ENCODE data around the gene RNLS.

GRCh38 chr10:88471899-88472298, 111.2 kb downstream of the RNLS start:
- no peak for TF ChIP-seq POLR2A (IDR thresholded peaks at IDR 0.05)
- TF ChIP-seq, protein P1, sequence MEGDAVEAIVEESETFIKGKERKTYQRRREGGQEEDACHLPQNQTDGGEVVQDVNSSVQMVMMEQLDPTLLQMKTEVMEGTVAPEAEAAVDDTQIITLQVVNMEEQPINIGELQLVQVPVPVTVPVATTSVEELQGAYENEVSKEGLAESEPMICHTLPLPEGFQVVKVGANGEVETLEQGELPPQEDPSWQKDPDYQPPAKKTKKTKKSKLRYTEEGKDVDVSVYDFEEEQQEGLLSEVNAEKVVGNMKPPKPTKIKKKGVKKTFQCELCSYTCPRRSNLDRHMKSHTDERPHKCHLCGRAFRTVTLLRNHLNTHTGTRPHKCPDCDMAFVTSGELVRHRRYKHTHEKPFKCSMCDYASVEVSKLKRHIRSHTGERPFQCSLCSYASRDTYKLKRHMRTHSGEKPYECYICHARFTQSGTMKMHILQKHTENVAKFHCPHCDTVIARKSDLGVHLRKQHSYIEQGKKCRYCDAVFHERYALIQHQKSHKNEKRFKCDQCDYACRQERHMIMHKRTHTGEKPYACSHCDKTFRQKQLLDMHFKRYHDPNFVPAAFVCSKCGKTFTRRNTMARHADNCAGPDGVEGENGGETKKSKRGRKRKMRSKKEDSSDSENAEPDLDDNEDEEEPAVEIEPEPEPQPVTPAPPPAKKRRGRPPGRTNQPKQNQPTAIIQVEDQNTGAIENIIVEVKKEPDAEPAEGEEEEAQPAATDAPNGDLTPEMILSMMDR (IDR thresholded peaks at IDR 0.05): no peak

Measured in tibial nerve (tissue), 3 donors.